Cardiac fibroblast (primary cell): Measurements from ENCODE around the gene ATG14.

Experiments
- DNase-seq, 2 donors: peaks; one replicate each; pipeline versions ENCODE4 v3.0.0 to v3.0.0-alpha.2; 2010; ENCODE audit warnings: low read depth in 2 of 2
- H3K4me3 ChIP-seq, 2 donors: replicated peaks in 1 of 2; 1 replicate in 1 of 2; 2 replicates in 1 of 2; pipeline ENCODE4 v1.5.1; 2011; ENCODE audit warnings: low read depth in 2 of 2, low read length in 2 of 2, mild to moderate bottlenecking in 2 of 2, moderate library complexity in 1 of 2
- CTCF ChIP-seq: IDR thresholded peaks from one replicate; pipeline ENCODE4 v1.5.1; 2011; ENCODE audit warnings: low read depth, mild to moderate bottlenecking, low read length, inconsistent platforms

Gene ATG14

GRCh38 chr14:55327179-55327578 is 84.5 kb downstream of the ATG14 start:
- TF ChIP-seq CTCF: no peak
- no peak for DNase-seq
- no peak overlapping the region for H3K4me3 ChIP-seq

GRCh38 chr14:55324812-55325211 is 86.8 kb downstream of the ATG14 start:
- no peak for TF ChIP-seq CTCF

GRCh38 chr14:55323910-55324309 is 87.7 kb downstream of the ATG14 start:
- no peak for DNase-seq
- no peak overlapping the region for H3K4me3 ChIP-seq
- TF ChIP-seq CTCF: no peak

More at GRCh38 chr14:55324812-55325211, 86.8 kb downstream of the ATG14 start:
- no peak overlapping the region for H3K4me3 ChIP-seq
- no peak for DNase-seq

GRCh38 chr14:55318694-55319093 is 92.9 kb downstream of the ATG14 start:
- no peak overlapping the region for H3K4me3 ChIP-seq
- no peak for TF ChIP-seq CTCF
- DNase-seq: no peak

GRCh38 chr14:55317542-55318306 is 93.9 kb downstream of the ATG14 start:
- TF ChIP-seq CTCF: no peak

GRCh38 chr14:55316564-55316963 is 95.1 kb downstream of the ATG14 start:
- no peak for DNase-seq
- TF ChIP-seq CTCF: no peak
- H3K4me3 ChIP-seq: no peak overlapping the region

More at GRCh38 chr14:55317542-55318306, 93.9 kb downstream of the ATG14 start:
- H3K4me3 ChIP-seq: no peak overlapping the region
- DNase-seq: no peak
